Stimulated activated CD8-positive, alpha-beta memory T cell treated with anti-CD3 and anti-CD28 coated beads, Interleukin-12 subunit alpha, Interleukin-12 subunit beta, amount 100 ng/mL, for 4 hours (primary cell): Measurements from ENCODE around the gene CYP2E1.
A peak's percentile ranks its signal among the peaks of the same experiment; 100 is the strongest.
"Not testable (repeated sequence)": the region's sequence is repeated elsewhere in the genome, so short reads cannot be mapped to it uniquely, and the experiment has no call there.

ENCODE experiments used
- DNase-seq: peaks from one replicate; pipeline ENCODE4 v3.0.0-alpha.2; 2020; ENCODE audit warnings: low read depth

CYP2E1 gene

DNA sequence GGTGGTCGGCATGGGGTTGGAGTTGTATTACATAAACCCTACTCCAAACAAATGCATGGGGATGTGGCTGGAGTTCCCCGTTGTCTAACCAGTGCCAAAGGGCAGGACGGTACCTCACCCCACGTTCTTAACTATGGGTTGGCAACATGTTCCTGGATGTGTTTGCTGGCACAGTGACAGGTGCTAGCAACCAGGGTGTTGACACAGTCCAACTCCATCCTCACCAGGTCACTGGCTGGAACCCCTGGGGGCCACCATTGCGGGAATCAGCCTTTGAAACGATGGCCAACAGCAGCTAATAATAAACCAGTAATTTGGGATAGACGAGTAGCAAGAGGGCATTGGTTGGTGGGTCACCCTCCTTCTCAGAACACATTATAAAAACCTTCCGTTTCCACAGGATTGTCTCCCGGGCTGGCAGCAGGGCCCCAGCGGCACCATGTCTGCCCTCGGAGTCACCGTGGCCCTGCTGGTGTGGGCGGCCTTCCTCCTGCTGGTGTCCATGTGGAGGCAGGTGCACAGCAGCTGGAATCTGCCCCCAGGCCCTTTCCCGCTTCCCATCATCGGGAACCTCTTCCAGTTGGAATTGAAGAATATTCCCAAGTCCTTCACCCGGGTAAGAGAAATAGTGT is at the start of gene CYP2E1:
TSS of gene CYP2E1 (plus strand) at position 407 of the 632 bp plus-strand sequence. CDS start at position 440, 33 bp downstream.
- no peak for DNase-seq

DNA sequence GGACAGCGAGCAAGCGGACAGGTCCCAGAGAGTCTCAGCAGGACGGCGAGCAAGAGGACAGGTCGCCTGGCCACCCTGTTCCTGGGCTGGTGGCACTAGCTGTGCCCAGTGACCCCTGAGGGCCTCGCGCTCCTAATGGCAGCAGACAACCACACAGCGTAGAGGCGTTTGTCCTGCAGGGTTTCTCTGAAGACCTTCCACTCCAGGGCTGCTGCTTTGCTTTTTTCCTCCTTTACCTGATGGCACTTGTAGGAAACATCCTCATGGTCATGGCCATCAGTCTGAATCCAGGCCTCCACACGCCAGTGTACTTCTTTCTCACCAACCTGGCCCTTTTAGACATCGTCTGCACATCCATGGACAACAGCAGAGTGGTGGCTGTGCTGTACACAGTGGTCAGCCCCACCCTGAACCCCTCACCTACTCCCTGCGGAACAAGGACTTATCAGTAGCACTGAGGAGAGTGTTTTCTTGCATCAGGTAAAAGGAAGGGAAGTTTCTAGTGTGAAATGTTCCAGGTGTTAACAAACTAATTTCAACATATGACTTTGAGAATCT is 46.0 kb upstream of the CYP2E1 start:
- no peak for DNase-seq

DNA sequence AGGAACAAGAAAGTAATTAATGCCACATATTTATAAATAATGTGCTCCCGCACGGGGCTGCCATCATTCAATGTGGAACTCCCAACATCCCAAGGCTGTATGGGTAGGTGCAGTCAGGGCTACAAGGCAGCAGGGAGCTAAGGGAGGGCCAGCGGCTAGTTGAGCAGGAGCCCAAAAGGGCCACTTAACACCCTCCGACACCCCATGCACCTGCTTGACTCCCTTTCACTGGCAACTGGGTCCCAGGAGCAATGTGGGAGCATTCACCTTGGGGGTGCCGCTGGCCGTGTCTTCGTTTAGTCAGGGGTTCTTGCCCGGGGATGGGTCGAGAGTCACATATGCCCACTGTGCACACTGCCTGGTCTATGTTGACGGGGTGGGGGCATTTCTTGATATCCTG is 45.5 kb upstream of the CYP2E1 start:
- DNase-seq, result no peak

DNA sequence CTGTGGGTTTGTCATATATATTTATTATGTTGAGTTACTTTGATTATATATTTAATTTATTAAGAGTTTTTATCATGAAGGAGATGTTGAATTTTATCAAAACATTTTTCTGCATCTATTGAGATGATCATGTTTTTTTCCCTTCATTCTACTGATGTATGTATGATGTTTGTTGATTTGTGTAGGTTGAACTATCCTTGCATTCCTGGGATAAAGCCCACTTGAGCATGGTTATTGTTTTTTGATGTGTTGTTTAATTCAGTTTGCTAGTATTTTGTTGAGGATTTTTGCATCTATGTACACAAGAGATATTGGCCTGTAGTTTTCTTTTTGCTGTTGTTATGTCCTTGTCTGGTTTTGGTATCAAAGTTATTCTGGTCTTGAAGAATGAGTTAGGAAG is 42.3 kb upstream of the CYP2E1 start:
- DNase-seq, result no peak

DNA sequence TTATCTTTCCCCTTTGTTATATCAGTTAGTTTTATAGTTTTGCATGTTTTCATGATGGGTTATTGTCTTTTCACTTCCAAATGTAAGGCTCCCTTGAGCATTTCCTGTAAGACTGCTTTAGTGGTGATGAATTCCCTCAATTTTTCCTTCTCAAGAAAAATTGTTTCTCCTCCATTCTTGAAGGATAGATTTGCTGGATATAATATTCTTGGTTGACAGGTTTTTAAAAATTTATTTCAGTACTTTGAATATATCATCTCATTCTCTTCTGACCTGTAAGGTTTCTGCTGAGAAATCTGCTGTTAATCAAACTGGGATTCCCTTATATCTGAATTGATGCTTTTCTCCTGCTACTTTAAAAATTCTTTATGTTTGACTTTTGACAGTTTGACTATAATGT is 40.1 kb upstream of the CYP2E1 start:
- no peak for DNase-seq

DNA sequence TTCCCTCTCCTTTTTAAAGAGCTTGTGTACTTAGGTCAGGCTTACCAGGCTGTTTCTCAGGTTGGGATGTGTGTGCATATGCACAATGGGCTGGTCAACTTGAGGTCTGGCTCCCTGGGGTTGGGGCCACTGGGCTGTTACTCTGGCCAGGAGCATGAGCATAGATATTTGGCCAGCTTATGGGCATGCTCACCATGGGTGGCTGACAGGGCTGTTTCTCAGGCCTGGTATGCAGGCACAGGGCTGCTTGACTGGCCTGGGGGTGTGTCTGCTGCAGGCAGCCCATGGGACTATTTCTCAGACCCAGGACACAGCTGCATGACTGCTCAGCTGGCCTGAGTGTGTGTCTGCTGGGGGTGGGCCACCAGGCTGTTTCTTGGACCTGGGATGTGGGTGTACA is 38.8 kb upstream of the CYP2E1 start:
- no peak for DNase-seq

DNA sequence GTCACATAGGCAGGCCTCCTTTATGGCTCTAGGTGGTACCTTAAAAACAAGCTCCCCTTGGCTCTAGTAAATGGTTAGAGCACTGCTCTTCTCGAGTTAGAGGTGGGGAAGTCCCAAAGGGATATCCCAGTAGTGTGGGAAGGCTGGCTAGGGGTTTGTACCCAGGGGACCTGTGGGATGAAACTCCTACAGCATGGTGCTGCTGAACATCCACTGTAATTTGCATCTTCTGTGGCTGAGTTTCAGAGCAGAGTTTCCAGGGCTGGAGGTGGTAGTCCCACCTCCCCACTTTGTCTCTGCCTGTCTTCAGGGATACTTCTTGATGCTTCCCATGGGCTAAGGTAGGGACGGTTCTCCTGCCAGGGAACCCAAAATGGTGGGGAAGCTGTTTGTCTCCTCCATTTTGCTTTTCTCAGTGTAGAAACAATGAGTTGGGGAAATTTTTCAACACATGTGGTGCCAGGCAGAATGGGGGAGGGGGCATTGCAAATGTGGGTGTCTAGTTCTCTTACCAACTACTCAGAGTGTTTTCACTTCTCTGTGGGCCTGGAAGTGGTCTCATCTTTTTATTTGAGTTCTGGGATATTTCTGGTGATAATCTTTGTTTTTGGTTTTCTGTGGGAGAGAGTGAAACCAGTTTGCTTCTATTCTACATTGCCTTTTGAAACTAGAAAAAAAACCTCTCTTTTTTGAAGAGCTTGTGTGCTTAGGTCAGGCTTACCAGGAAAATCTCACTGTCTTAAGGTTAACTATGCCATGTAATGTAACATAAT is 37.2 kb upstream of the CYP2E1 start:
- DNase-seq, result no peak

DNA sequence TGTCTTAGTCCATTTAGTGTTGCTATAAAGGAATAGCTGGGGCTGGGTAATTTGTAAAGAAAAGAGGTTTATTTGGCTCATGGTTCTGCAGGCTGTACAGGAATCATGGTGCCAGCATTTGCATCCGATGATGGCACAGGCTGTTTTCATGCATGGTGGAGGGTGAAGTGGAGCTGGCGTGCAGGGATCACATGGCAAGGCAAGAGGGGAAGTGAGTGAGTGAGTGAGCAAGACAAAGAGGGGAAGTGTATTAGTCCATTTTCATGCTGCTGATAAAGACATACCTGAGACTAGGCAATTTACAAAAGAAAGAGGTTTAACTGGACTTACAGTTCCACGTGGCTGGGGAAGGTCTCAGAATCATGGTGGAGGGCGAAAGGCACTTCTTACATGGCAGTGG is 33.6 kb upstream of the CYP2E1 start:
- DNase-seq, result not testable (repeated sequence)

DNA sequence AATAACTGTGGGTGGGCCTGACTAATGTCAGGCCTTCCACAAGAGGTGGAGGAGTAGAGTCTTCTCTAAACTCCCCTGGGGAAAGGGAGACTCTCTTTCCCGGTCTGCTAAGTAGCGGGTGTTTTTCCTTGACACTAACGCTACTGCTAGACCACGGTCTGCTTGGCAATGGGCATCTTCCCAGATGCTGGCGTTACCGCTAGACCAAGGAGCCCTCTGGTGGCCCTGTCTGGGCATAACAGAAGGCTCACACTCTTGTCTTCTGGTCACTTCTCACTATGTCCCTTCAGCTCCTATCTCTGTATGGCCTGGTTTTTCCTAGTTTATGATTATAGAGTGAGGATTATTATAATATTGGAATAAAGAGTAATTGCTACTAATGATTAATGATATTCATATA is 29.8 kb upstream of the CYP2E1 start:
- not testable (repeated sequence) for DNase-seq

DNA sequence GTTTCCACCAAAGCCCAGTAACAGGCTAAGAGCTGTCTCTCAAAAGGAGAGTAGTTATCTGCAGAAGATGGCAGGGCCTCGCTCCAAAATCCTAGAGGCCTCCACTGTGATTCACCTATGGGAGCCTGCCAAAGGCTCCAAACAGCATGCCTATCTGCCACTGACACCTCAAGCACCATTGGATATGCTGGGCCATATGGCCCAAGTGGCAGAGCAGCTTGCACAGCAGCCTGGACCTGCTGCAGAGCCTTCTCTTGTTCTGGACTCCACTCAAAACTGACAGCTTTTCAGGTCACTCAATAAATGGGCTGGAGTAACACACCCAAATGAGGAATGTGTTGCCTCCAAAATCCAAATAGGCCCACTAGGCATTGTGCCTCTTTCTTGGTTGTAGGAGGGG is 28.0 kb upstream of the CYP2E1 start:
- not testable (repeated sequence) for DNase-seq

DNA sequence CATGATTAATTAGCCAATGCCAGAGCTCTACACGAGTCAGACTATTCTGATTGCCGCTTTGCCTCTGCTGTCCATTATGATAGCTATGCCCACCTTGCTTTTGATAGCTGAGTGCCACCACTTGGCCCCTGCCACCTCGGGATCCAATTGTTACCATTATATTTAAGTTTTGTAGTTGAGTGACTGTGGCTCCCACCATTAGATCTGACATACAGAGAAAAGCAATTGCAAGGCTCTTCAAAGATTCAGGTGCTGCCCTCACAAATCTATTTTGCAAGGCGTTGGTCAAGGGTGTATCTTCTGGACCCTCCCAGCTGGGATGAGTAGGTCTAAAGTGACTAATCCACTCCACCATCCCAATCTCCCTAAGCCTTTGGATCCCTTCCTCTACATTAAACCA is 26.3 kb upstream of the CYP2E1 start:
- DNase-seq, result not testable (repeated sequence)

DNA sequence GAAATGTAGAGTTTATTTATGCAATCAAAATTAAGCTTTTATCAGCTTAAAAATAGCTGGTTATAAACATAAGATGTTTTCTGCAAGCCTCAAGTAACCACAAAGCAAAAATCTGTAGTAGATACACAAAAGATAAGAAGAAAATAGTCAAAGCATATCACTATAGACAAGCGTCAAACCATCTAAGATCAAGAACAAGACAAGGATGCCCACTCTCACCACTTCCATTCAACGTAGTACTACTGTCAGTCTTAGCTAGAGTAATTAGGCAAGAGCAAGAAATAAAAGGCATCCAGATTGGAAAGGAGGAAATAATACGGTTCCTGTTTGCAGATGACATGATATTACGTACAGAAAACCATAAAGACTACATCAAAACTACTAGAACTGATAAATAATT is 17.5 kb upstream of the CYP2E1 start:
- DNase-seq, result no peak

DNA sequence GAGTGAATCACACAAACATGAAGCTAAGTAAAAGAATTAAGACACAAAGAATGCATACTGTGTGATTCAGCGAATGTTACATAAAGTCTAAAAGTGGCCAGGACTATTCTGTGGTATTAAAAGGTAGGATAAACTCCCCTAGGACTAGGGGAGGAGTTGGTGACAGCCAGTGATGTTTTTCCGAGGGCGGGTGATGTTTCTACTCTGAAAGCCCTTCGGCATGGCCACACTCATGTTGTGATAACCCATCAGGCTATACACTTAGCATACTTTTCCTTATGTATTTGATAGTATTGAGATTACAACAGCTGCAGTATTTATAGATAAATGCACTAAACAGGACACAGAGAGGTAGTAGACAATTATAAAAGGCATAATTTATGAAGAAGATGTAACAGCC is 15.8 kb upstream of the CYP2E1 start:
- no peak for DNase-seq

DNA sequence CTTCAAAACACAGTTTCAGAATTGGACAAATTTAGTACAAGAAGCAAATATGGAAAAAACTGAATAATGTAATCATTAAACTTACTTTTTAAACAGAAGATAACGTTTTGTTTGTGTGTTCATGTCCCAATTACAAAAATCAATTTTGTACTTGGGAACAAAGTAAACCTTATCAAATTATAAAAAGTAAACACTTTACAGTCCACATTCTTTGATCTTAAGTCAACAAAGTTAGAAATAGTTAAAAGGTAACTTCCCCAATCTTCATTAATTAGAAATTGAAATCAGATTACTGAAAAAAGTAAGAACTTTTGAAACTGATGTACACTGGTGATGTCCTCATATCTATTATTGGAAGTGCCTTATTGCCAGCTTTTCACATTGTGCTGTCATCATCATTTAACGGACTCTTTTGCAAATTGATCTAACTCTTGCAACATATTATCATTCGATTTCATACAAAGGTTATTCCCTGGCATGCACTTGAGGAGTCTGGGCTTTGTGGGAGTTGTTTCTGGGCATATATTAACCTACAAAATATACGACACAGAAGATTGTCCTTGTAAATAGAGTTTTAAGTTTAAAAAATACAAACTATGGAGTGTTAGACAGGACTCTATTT is 15.1 kb upstream of the CYP2E1 start:
- DNase-seq, result no peak

DNA sequence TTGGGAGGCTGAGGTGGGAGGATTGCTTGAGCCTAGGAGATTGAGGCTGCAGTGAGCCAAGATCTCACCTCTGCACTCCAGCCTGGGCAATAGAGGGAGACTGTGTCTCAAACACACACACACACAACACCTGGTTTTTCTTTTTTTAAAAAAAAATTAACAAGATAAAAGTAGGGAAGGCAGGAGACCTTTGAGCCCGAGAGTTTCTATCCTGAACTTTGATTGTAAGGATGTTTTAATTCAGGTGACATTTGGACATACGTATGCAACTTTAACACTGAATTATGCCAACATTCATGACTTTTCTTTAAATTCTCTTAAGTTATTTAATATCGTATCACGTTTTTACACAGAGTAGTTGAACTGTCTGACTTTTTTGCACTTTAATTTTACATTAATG is 11.7 kb upstream of the CYP2E1 start:
- no peak for DNase-seq

DNA sequence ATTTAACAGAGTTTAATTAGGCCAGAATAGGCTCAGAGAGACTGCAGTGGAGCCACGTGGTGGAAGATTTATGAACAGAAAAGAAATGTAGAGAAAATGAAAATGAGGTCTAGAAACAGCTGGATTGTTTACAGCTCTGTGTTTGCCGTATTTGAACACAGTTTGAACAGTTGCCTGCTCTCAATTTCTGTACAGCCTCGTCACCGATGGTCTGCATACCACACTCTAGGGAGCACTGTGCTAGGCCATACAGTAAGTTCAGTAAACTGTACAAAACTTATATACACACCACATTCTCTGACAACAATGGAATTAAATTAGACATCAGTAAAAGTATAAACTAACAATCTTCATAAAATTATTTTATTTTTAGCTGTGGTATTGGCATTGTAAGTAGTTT is 11.1 kb upstream of the CYP2E1 start:
- no peak for DNase-seq

DNA sequence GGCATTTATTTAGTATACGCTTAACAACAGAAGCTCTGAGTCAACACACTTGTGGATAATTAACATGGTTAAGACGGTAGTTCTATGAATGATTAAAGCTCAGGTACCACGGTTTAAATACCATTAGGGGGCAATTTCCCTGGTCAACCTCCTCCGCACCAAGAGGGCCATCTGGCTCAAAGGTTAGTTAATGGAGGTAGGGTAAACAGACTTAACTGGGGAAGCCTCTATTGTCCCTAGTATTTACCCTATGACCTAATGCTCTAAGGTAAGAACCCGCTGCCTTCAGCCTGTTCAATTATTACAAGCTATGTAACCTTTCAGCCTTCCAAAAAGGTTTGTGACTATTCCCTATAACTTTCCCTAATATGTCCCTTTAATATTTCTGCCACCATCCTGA is 8.6 kb upstream of the CYP2E1 start:
- DNase-seq, result not testable (repeated sequence)

DNA sequence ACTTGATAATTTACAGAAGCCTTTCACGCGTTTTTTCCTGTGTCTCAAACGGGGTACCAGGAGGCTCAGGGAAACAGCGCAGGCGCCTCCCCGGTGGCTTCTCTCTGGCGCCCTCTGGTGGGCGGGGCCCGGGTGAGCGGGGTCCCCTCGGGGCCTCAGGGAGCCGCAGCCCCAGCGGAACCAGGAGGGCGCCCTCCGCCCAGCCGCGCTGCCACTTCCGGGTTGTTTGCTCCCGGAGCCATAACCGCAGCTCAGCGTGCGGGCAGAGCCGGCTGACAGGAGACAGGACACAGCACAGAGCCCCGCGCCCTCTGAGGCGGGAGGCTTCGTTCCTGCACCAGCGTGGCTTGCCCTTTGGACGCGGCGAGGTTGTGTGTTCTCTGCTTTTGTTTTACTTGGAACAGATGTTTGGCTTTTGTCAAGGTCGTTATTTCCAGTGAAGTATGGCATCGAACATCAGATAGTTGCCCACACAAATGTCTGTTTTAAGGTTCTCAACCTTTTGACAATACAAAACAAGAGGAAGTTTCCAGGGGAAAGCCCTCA is 6.9 kb upstream of the CYP2E1 start:
- peak; percentile 77 for DNase-seq

DNA sequence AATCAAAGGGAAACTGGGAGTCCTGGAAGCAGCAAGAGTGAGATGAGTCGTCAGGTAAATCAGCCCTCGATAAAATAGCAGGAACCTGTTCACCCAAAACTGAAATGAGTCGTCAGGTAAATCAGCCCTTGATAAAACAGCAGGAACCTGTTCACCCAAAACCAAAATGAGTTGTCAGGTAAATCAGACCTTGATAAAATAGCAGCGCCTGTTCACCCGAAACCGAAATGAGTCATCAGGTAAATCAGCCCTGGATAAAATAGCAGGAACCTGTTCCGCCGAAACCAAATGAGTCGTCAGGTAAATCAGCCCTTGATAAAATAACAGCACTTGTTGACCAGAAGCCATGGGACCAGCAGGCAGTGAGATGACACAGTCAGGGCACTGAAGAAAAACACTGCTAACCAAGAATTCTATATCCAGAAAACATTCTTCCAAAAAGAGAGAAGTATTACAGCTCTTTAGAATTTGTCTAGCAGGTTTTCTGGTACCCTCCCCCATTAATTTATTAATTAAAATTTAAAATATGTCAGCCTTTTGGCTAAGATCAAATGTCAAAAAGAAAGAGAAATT is 3.4 kb upstream of the CYP2E1 start:
- no peak for DNase-seq

DNA sequence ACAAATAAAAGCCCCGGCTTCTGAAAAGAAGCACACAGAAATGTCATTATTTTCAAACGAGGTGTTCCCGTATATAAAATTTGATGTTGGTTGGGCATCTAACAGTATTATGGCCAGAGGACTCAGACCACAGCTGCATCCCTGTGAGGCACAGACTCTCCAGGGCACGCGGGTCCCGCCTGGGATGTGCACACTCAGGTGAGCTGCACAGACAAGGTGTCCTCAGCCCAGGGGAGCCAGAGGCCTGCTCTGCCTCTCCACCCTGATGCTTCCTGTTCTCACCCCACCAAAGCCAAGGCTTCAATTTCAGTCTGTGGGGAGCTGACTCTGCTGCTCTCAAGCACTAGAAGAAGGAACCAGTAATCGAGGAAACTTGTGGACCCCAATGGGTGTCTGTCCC is 1.7 kb upstream of the CYP2E1 start:
- no peak for DNase-seq

DNA sequence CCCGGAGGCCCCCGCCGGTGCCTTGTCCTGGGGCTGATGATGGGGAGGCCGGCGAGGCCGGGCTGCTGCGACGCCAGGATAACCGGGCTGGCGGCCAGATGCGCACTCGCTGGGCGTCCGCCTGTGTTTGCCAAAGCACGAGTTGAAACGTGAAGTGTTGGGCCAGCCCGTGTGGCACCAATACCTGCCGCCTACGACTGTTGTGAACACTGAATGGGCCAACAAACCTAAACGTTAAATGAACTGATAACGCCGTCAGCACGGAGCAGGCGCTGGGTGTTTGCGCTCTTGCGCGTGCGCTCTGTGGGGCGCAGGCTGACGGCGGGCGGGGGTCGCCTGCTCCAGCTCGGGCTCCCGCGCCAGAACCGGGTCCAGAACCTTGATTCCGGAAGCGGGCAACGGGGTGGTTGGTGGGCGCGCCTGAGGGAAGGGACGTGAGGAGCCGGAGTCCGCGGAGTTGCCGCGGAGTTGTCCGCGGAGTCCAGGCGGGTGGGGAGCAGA is 658 bp downstream of the CYP2E1 start:
- no peak for DNase-seq

DNA sequence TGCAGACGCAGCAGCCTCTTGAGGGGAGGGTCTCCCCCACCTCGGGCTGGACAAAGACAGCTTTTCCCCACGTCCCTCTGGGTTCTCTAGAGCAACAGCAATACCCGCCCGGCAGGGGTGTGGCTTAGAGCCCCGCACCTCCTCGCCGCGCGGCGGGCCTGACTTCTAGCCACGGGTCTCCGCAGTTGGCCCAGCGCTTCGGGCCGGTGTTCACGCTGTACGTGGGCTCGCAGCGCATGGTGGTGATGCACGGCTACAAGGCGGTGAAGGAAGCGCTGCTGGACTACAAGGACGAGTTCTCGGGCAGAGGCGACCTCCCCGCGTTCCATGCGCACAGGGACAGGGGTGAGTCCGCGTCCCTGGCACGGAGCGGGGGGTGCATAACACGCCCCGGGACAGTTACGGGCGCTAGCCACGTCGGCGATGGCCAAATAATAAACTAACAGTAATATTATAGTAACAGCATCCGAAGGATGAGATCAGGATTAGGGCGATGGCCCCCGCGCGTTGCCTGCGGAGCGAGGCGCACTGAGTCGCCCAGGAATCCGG is 1.2 kb downstream of the CYP2E1 start:
- no peak for DNase-seq
